Heart right ventricle (tissue), 16 donors: Measurements from ENCODE around the gene SIAH2. TPM values are rescaled to one million over a fixed set of nuclear protein-coding genes. Genes with fewer than 3 reads are reported as not detected.

ENCODE experiments used
- ATAC-seq, 8 donors: fragments of 200-7000 bp; cut with Tn5 transposase; one replicate each; pipeline ENCODE4 v1.9.1; 2020; ENCODE audit warnings: mild to moderate bottlenecking in 8 of 8, moderate library complexity in 8 of 8, moderate number of reproducible peaks in 1 of 8
- DNase-seq, 2 donors: peaks; one replicate each; pipeline ENCODE4 v3.0.0-alpha.2; 2020
- H3K27ac ChIP-seq, 10 donors: fragments of 200-600 bp; sonication (generic) in 2 of 10; one replicate each; pipeline versions ENCODE4 v1.5.0 to v1.8.0; 2020 to 2022; ENCODE audit warnings: mild to moderate bottlenecking in 3 of 10
- H3K27me3 ChIP-seq, 7 donors: fragments of 200-600 bp; one replicate each; pipeline ENCODE4 v1.8.0; 2021 to 2022; ENCODE audit warnings: mild to moderate bottlenecking in 2 of 7
- H3K36me3 ChIP-seq, 9 donors: fragments of 200-600 bp; sonication (generic) in 1 of 9; one replicate each; pipeline versions ENCODE4 v1.5.0 to v1.8.0; 2020 to 2022; ENCODE audit warnings: mild to moderate bottlenecking in 2 of 9
- H3K4me1 ChIP-seq, 9 donors: fragments of 200-600 bp; sonication (generic) in 1 of 9; one replicate each; pipeline versions ENCODE4 v1.5.0 to v1.8.0; 2020 to 2022; ENCODE audit warnings: mild to moderate bottlenecking in 4 of 9
- H3K4me3 ChIP-seq, 10 donors: fragments of 200-600 bp; sonication (generic) in 2 of 10; one replicate each; pipeline versions ENCODE4 v1.5.0 to v1.8.0; 2020 to 2022; ENCODE audit warnings: mild to moderate bottlenecking in 7 of 10, moderate library complexity in 2 of 10
- H3K9me3 ChIP-seq, 11 donors: fragments of 200-600 bp in 10 of 11; sonication (generic) in 2 of 11; one replicate each; pipeline versions ENCODE4 v1.5.0 to v1.8.0; 2013 to 2022; ENCODE audit warnings: mild to moderate bottlenecking in 2 of 11, control low read depth in 1 of 11, moderate library complexity in 1 of 11
- CTCF ChIP-seq, 9 donors: fragments of 200-600 bp; sonication (generic) in 2 of 9; IDR thresholded peaks; one replicate each; pipeline versions ENCODE4 v1.5.0 to v1.8.0; 2021 to 2022; ENCODE audit warnings: antibody characterized with exemption in 9 of 9, mild to moderate bottlenecking in 5 of 9, moderate library complexity in 1 of 9
- WGBS, 2 donors: extraction: QIAGEN DNeasy Blood & Tissue Kit; methylation state at CpG; one replicate each; pipeline ENCODE4 v1.1.7; 2013; ENCODE audit warnings: inconsistent platforms in 1 of 2; 5-methylcytosine and 5-hydroxymethylcytosine counted together
- intact Hi-C, 10 donors: fragments of 100-400 bp; cut with DNase I; formaldehyde crosslinking; loops; one replicate each; pipeline versions ENCODE4 v1.11.1 to v1.14.2; 2022
- polyA plus RNA-seq, 2 donors: library from polyadenylated mRNA; stranded (reverse); fragments of 200-250 nt; gene quantifications; one replicate each; pipeline ENCODE4 v1.2.3, GENCODE V29; 2013
- total RNA-seq, 10 donors: library from RNA; stranded (reverse); fragmentation: NEBNext Ultra II Directional in 3 of 10; extraction: Animal tissue kit (Norgen Biotek cat#: 25700) in 3 of 10; gene quantifications; one replicate each; pipeline versions ENCODE4 v1.2.1 to v1.2.4, GENCODE V29; 2021 to 2023
- donor health status: Arrhythmogenic right ventricular cardiomyopathy.
- donor health status: ischemic (EF 13 %, LVEDD 7.1; RV severe dilation, severe dysfunction).
- donor health status: healthy with polysubstance abuse.
- donor health status: DM: no; HTN: yes; CAD: no.
- donor health status: DM: no; HTN: no; CAD: no.
- donor health status: ischemic (EF 25% LVEDD 6.9; RV normal size, moderate dysfunction).
- donor health status: ischemic (EF 25% LVEDD 5.7; RV mildly dilated, moderate dysfunction).
- donor health status: healthy.
- donor health status: DM: yes; HTN: yes; CAD: no.
- donor health status: Ischemic cardiomyopathy.
- donor health status: ischemic (EF 35%, LVEDD 5.7; RV mildly dilated, moderate dysfunction).
- donor health status: nonischemic (EF 11% LVEDD 7.7; RV severe dilation, severe dysfunction).
- donor health status: DM: yes; HTN: yes; CAD: no.
- donor health status: PGD.
- donor health status: ischemic (EF 29% LVEDD 5.4; RV normal size, mild dysfunction).
- donor health status: nonischemic (EF 23%, LVEDD 6.1; RV moderate dilation, normal function).

SIAH2 gene
- total and polyA plus RNA-seq, 12 donors: 6.1 to 30.7 (median 20.2) TPM

GRCh38 chr3:150805354-150805753, 42.4 kb upstream of the SIAH2 start:
- H3K36me3 ChIP-seq: no peaks in the 10 kb centered on the region
- no peak for DNase-seq
- H3K4me1 ChIP-seq: no peaks in the 10 kb centered on the region
- no peak for TF ChIP-seq CTCF (IDR thresholded peaks at IDR 0.05)
- no peak for ATAC-seq
- H3K9me3 ChIP-seq: peaks cover 0 to 2% (median 0%) of the 10 kb centered on the region in 11 donors
- H3K27me3 ChIP-seq: peaks cover 0 to 10% (median 4%) of the 10 kb centered on the region in 7 donors
- 55% methylated on average over 2 of the region's 2 CpGs for WGBS, 2 donors
- no peak overlapping the region for H3K27ac ChIP-seq
- H3K4me3 ChIP-seq: no peak overlapping the region
- intact Hi-C loops: no loop called here

- H3K27me3 ChIP-seq: peaks cover 0 to 12% (median 6%) of the 10 kb centered on the region in 7 donors
- no peak overlapping the region for H3K27ac ChIP-seq
- no peaks in the 10 kb centered on the region for H3K9me3 ChIP-seq
- intact Hi-C loops: no loop called here
- no peak for TF ChIP-seq CTCF (IDR thresholded peaks at IDR 0.05)
- ATAC-seq: no peak
- WGBS, 2 donors: 89% methylated on average over 9 of the region's 9 CpGs
- H3K4me3 ChIP-seq: no peak overlapping the region
- DNase-seq: no peak
- no peaks in the 10 kb centered on the region for H3K36me3 ChIP-seq
- peaks cover 0 to 1% (median 0%) of the 10 kb centered on the region in 9 donors for H3K4me1 ChIP-seq
Measured at GRCh38 chr3:150803440-150803985, 40.5 kb upstream of the SIAH2 start.

GRCh38 chr3:150800722-150801121, 37.8 kb upstream of the SIAH2 start:
- TF ChIP-seq CTCF (IDR thresholded peaks at IDR 0.05): no peak
- Histone ChIP-seq H3K4me1 (peaks cover 0 to 5% (median 0%) of the 10 kb centered on the region in 9 donors), H3K36me3 (no peaks in the 10 kb centered on the region), H3K27ac (no peak overlapping the region), H3K27me3 (peaks cover 0 to 12% (median 6%) of the 10 kb centered on the region in 7 donors), H3K9me3 (no peaks in the 10 kb centered on the region), H3K4me3 (no peak overlapping the region)
- 63 to 73% methylated on average over 2 of the region's 2 CpGs for WGBS, 2 donors
- DNase-seq (no peak), ATAC-seq (no peak)
- intact Hi-C loops: no loop called here

- H3K4me1 ChIP-seq: peaks cover 0 to 5% (median 0%) of the 10 kb centered on the region in 9 donors
- no peaks in the 10 kb centered on the region for H3K9me3 ChIP-seq
- H3K36me3 ChIP-seq: no peaks in the 10 kb centered on the region
- ATAC-seq (no peak), DNase-seq (no peak)
- peaks cover 0 to 9% (median 3%) of the 10 kb centered on the region in 7 donors for H3K27me3 ChIP-seq
- no peak for TF ChIP-seq CTCF (IDR thresholded peaks at IDR 0.05)
- 21 to 27% methylated on average over 4 of the region's 4 CpGs for WGBS, 2 donors
- no peak overlapping the region for H3K27ac ChIP-seq
- H3K4me3 ChIP-seq: no peak overlapping the region
- intact Hi-C loops: no loop called here
Measured at GRCh38 chr3:150798122-150798618, 35.2 kb upstream of the SIAH2 start.
